ENCODE data around the gene AP3B1.

Gene AP3B1

DNA sequence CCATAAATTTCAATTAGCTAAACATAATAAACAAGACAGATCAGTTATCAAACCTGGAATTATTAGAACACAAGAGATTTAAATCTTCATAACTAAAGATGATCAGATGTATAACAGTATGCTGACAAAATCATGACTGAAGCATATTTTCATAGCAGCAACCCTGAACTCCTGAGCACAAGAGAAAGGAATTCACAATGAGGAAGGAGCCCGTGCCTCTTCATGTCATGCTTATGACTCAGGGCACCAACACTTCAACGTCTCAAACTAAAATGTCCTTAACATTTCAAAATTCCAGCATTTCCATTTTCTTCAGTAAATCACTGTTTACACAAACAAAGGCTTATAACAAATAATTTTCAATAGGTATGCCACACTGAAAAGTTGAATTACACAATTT lies 6.7 kb downstream of the AP3B1 start:
- peak; percentile 90 for DNase-seq

DNA sequence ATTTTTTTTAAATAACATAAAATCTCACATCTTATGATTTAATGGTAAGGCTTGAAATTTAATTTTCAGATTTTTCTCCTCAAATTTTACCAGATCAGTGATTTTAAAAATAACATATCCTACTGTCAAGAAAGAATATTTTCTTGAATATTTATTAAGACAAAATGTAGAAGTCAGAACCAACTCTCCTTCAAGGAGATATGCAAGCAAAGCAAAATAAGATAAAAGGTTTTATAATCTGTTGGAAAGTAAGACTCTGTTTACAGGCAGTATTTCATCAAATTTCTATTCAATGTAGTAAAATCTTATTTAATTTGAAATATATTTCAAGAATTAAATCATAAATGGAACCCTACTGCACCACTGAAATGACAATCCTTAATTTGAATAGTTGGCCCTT lies 7.3 kb downstream of the AP3B1 start:
- no peak for DNase-seq

DNA sequence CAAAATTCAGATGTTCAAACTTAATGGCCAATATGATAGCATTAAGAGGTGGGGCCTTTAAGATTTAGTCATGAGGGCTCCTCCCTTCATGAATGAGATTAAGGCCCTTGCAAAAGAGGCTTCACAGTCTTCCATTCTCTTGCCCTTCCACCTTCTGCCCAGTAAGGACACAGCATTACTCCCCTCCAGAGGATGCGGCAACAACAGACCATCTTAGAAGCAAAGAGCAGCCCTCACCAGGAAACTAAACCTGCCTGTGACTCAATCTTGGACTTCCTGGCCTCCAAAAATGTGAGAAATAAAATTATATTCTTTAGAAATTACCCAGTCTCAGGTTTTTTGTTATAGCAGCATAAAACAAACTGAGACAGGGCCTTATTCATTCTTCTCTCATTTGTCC lies 8.2 kb downstream of the AP3B1 start:
- DNase-seq = no peak

DNA sequence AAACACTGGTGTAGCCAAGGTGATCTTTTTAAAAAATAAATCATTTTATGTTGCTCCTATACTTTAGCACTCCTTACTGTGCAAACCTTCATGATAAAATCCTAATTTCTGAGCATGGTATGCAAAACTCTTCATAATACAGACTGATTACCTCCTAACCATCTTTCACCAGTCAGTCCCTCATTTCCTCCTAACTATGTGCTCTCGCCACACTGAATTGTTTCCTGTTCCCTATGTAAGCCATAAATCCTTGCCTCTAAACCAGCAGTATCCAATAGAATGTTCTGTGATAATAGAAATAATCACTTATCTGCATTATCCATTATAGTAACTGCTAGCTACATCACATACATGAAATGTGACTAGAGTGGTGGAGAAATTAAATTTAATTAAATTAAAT lies 10.7 kb downstream of the AP3B1 start:
- DNase-seq = no peak

DNA sequence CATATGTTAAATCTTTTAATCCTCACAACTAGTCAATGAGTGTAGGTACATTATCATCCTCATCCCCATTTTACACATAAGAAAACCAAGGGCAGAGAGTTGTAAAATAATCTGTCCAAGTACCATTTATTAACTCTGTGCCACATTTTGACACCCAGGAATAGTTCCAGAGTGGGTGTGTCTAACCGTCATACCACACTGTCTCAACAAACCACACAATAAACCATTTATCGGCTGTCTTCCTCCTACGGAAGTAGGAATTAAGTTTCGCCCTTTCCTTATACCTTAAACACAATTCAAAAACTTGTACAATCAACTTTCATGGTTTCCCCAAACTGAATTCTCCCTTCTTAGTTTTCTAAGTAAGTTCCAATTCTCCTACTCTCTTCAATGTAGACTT lies 11.4 kb downstream of the AP3B1 start:
- DNase-seq = no peak

DNA sequence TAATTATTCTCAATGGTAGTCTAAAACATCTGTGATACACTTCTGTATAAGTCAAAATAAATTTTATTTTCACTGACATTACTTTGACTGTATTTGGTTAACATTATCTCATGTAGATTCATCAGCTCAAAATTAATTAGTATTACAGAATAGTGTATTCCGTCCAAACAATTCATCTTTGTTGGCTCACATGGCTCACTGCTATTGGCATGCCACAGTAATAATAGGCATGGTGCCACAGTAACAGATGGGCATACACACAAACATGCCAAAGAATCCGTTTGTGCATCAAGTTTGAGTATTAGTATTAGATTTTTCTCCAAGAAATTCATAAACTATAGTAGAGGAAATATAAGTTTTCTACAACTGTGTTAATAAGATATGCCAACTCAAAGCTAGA lies 14.2 kb downstream of the AP3B1 start:
- DNase-seq = no peak

DNA sequence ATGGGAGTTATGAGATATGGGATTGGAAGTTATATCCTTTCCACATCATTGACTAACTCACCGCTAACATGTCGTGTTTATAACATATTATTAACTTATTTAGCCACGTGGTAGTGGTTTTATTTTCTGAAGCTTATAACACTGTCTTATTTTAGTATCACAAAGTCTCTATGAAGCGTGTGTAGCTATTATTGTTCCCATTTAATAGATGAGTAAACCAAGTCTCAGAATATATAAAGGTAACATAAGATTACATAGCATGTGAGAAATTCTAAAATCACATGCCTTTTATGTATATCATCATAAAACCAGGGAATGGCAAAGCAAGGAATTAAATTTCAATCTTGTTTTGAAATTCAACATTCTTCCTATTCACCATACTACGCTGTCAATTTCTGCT lies 15.3 kb downstream of the AP3B1 start:
- no peak for DNase-seq

DNA sequence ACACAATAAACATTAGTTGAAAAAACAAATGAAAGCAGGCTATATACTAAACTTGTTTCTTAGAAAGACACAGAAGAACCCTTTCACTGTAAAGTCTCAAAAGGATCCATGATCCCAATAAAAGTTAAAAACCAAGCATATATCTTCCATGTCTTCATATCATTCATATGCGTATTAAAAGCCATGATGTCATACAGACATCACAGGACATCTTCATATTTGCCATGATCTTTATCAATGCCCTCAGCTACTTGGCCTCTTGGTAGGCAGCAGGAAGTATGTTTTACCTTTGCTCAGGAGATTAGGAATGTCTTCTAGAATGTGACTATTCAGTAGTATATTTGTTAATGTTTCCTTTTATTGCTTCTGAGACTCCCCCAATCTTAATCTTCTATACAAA lies 16.8 kb downstream of the AP3B1 start:
- no peak for DNase-seq

DNA sequence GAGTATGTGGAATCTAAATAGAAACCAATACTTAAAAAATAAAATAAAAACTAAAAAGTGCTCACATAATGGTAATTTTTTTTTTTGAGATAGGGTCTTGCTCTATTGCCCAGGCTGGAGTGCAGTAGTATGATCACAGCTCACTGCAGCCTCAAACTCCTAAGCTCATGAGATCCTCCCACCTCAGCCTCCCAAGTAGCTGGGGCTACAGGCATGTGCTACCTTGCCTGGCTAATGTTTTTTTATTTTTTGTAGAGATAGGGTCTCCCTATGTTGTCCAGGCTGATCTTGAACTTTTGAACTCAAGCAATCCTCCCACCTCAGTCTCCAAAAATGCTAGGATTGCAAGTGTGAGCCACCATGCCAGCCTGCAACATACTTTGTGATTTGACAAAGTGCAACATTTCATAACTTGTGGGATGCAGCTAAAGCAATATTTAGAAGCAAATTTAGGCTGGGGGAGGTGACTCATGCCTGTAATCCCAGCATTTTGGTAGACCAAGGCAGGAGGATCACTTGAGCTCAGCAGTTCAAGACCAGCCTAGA lies 18.4 kb downstream of the AP3B1 start:
- DNase-seq = peak; percentile 50

DNA sequence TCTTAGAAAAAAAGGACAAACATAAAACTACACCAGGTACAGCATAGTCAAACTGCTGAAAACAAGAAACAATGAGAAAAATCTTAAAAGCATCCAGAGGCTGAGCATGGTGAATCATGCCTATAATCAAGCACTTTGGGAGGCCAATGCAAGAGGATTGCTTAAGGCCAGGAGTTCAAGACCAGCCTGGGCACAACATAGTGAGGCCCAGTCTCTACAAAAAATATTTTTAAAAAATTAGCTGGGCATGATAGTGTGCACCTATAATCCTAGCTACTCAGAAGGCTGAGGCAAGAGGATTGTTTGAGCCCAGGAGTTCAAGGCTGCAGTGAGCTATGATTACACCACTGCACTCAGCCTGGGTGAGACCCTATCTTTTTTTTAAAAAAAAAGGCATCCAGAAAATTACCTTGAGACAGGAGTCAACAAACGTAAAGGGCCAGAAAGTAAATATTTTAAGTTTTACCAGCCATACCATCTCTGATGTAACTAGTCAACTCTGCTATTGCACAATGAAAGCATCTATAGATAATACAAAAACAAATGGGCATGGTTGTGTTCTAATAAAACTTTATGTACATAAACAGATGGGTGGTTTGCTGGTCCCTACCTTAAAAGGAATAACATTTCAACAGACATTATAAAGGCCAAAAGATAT lies 19.8 kb downstream of the AP3B1 start:
- no peak for DNase-seq

DNA sequence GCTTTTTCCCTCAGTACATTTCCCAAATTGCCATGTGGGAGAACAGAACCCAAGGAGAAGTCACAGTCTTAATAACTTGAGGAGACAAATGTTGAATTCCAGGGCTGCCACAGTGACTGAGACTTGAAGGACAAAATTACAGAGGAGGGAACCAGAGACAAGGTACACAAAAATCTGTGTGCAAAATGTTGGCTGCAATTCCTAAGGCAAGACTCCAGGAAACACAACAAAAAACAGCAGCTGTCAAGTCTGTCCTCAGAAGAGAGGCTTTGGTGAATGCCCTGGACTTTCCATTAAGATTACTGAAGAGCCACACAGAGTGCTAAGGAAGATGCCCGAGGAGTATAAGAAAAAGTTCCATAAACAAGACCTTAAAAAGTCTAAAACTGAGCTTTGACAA lies 21.1 kb downstream of the AP3B1 start:
- DNase-seq = no peak

DNA sequence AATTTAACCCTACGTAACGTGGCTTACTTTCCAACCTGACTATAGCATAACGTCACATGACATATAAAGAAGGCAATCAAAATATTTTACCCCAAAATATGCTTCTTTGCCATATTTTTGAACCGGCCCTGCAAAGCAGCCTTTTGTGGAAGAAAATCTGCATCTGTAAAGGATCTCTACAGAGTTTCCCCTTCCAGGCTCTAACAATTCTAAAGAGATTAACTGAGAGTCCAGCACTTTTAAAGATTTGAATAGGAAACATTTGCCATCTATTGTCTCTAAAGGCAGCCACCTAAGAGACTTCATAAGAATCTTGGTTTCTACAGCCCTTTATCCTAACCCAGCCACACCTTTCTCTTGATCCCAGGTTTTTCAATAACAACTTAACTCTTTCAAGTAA lies 22.7 kb downstream of the AP3B1 start:
- no peak for DNase-seq

DNA sequence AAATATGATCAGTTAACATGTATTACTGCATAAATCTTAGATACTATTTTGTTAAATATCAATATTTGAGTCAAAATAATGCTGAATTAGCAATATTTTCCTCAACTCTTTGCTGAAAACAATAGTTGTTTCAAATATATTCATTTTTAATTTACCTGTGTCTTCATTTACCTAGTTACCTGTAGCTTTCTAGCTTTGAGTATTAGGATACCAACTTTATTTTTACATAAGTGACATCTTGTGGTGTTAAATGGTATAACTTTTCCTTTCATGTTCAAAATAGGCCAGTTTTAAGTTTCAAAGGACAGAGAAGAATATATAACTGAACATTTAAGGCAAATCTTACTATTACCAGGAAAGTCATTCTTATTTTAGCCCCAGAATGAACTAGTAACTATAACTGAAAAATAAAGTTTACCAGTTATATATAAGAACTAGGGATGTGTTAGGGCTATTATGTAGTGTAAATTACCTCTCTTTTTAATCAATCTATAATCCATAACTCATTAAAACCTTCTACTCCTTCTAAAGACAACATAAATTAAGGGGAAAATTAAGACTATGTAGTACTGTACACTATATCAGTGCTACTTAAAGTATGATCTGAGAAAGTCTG lies 25.3 kb downstream of the AP3B1 start:
- peak; percentile 17 for DNase-seq

DNA sequence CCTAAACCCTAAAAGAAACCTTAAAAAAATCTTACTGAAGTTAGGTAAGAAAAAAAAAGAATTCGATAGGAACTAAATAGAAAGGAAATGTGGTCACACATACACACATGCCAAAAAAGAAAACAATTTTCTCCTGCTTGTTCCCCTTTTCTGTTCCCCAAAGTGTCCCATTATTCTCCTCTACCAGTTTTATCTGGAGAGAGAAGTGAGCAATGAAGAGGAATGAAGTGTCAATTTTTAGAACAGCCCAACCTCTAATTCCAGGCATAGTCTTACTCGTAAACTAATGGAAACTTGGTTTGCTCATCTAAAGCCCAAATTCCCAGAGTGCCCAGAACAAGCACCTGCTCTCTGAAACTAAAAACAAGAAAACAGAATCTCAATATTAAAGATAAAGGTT lies 26.1 kb downstream of the AP3B1 start:
- no peak for DNase-seq

DNA sequence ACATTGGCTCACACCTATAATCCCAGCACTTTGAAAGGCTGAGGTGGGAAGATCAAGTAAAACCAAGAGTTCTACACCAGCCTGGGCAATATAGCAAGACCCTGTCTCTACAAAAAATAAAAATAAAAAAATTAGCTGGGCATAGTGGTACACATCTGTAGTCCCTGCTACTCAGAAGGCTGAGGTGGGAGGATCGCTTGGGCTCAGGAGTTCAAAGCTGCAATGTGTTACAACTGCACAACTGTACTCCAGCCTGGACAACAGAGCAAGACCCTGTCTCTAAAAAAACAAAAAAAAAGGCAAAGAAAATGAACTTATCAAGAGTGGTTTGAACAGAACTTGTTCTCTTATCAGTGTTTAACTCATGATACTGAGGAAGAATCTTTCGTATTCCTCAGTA lies 29.3 kb downstream of the AP3B1 start:
- DNase-seq = no peak

DNA sequence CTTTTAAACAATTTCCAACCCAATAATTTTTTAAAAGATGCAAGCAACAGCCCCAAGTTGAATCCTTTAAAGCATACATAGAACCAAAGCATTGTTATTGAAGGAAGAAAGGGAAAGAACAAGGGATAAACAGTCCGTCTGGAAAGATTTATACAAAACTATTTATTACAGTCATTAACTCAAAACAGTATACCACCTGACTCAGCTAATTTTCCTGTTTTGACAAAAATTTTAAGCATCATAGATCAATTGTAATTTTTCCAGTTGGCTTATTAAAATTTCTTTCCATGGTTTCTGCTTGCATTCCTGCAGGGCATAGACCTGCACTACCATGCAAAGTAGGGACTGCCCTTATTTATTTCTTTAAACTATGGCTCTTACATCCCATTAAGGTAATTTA lies 29.9 kb downstream of the AP3B1 start:
- DNase-seq = no peak

DNA sequence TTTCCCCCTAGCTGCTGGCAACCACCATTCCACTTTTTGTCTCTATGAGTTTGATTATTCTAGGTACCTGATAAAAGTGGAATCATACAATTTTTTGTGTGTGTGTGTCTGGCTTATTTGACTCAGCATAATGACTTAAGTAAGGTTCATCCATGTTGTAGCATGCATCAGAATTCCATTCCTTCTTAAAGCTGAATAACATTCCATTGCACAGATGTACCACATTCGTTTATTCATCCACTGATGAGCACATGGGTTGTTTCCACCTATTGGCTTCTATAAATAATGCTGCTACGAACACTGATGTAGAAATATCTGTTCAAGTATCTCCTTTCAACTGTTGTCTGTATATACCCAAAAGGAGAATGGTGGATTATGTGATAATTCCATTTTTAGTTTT lies 33.7 kb downstream of the AP3B1 start:
- peak; percentile 7 for DNase-seq

DNA sequence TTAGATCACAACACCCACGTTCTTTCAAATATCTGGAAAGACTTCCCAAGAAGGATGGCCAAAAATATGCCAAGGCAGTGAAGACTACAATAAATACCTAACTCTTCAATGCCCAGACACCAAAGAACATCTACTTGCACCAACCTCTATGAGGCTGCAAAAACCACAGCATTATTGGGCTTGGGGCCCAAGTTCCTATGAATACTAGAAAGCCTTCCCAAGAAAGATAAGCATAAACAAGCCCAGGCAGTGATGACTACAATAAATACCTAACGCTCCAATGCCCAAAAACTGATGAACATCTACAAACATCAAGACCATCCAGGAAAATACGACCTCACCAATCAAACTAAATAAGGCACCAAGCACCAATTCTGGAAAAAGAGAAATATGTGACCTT lies 41.3 kb downstream of the AP3B1 start:
- no peak for DNase-seq

DNA sequence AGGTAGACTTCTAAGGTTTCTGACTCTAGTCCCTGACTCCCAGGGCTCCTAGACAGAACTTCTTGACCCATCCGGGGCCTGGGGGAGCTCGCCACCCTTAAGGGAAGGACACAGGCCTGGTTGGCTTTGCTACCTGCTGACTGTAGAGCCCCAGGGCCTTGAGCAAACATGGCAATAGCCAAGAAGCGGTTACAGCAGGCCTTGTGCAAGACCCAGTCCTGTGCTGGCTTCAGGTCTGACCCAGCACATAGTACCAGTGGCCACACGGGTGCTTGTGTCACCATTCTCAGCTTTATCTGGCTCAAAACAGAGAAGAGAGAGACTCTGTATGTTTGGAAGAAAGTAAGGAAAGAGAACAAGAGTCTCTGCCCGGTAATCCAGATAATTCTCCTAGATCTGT lies 41.8 kb downstream of the AP3B1 start:
- no peak for DNase-seq

DNA sequence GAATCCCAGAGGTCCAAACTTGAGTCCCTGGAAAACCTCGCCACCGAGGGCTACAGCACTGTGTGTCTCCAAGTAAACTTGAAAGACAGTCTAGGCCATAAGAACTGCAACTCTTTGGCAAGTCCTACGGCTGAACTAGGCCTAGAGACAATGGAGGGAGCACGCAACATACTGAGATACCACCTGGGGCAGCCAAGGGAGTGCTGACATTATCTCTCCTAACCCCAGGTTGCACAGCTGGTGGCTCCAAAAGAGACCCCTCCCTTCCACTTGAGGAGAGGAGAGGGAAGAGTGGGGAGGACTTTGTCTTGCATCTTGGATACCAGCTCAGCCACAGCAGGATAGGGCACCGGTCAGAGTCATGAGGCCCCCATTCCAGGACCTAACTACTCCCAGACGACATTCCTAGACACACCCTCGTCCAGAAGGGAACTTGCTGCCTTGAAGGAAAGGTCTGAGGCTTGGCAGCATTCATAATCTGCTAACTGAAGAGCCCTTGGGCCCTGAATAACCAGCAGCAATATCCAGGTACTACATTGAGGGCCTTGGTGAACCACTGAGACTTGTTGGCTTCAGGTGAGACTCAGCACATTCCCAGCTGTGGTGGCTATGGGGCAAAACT lies 42.7 kb downstream of the AP3B1 start:
- no peak for DNase-seq

DNA sequence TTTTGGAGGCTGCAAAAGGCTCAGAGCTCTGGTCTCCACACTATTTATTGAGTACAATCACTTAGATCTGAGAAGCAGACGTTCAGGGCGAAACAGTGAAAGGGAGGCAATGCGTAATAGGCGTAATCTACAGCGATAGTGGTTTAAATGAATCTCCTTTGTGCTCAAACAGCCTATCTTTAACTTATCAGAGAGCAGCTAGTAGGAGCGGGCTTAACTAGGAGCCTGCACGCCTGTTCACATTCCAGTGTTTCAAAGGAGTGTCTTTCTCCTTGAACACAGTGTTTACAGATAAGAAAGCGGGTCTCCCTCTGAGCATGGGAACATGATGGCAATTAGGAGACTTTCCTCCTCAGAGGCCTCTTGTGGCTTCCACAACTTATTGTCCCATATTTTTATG lies 49.4 kb downstream of the AP3B1 start:
- no peak for DNase-seq

DNA sequence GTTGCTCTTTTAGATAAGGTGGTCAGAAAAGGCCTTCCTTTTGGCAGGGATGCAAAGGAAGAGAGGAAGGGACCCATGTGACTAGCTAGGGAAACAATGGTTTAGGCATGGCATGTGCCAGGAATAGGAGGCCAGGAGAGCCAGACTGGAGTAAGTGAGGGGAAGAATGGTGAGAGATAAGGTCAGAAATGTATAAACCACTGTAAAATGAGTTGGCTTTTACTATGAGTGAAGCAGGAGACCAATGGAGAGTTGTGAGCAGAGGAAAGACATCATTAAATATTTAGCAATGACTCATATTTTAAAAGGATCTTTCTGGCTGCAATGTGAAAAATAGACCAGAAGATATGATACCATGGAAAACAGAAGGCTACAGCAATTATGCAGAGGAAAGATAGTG lies 50.9 kb downstream of the AP3B1 start:
- peak; percentile 74 for DNase-seq

DNA sequence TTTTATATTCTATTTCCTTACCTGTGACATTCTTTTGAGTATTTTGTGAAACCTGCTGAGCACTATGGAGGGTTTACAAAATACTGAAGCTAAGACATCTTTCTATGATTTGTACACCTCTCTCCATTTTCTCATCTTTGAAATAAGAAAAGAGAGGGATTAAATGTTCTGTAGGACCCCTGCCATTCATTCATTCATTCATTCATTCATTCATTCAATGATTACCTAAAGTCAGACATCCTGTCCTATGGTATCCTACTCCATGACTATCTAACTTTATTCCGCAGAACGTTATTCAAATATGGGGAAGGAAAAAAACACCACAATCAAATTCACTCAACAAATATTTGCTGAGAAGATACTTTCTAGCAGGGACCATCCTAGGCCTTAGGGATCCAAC lies 51.4 kb downstream of the AP3B1 start:
- no peak for DNase-seq

DNA sequence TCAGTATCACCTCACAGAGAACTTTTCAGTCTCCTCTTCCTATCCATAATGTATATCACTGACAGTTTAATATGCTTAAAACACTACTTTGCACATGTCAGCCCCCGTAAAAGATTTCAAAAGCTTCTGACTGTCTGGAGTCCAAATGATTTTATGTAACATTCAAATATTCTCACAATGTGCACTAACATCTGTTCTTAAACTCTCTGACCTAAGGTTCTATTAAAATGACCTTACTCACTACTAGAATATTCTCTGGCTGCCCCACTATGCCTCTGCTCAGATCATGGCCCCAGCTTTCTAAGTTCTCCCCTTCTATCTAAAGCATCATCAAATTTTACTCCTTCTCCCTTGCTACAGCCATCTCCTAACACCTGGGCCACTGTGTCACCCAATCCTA lies 52.5 kb downstream of the AP3B1 start:
- DNase-seq = no peak
